Measurements from ENCODE around the gene OR13C2. TPM values are rescaled to one million over a fixed set of nuclear protein-coding genes. Genes with fewer than 3 reads are reported as not detected.

OR13C2 gene
- total RNA-seq, 1 experiment from 2014 or later = not detected

- H3K27me3 Mint-ChIP-seq (ENCODE audit: insufficient read depth, unreplicated experiment) = no peaks in the 10 kb centered on the region
- Histone ChIP-seq H3K36me3 (ENCODE audit: control insufficient read depth, insufficient read depth, low read length) (no peaks in the 10 kb centered on the region), H3K4me1 (no peaks in the 10 kb centered on the region), H3K4me3 (ENCODE audit: low read depth, low read length) (no peak overlapping the region), H3K9me3 (no peaks in the 10 kb centered on the region; the same call in 1 of the 2 replicates), H3K27me3 (replicated peaks; ENCODE audit: control insufficient read depth, insufficient read depth, low read length) (no peaks in the 10 kb centered on the region)
- POLR2A ChIA-PET = no interaction called here
- TF ChIP-seq CTCF (IDR thresholded peaks at IDR 0.05; ENCODE audit: insufficient read depth in 1 of 2, low read depth in 1 of 2, low read length in 1 of 2, severe bottlenecking in 1 of 2, unreplicated experiment in 1 of 2) = no peak
- H3K27ac Mint-ChIP-seq (ENCODE audit: unreplicated experiment) = no peak overlapping the region
- no peak overlapping the region for H3K4me3 Mint-ChIP-seq (ENCODE audit: unreplicated experiment)
- peaks cover 16% of the 10 kb centered on the region for H3K9me3 Mint-ChIP-seq (ENCODE audit: unreplicated experiment)
- no peaks in the 10 kb centered on the region for H3K36me3 Mint-ChIP-seq (ENCODE audit: insufficient read depth, unreplicated experiment)
- intact Hi-C loops (cut with micrococcal nuclease; ENCODE audit: unreplicated experiment) = no loop called here
- BruUV-seq (replicated peaks) = no TSS peak
- no peak for DNase-seq
- CTCF ChIA-PET = no interaction called here
- no peaks in the 10 kb centered on the region for H3K4me1 Mint-ChIP-seq (ENCODE audit: low read depth, unreplicated experiment)
Measured at GRCh38 chr9:104555521-104555920, 49.9 kb downstream of the OR13C2 start.

Other genes starting within 250 kb of the OR13C2 start
- gene OR13F1, start 101.4 kb downstream of the OR13C2 start, total RNA-seq (2022) = not detected in 2 replicates
- gene OR13C4, start 78.4 kb downstream of the OR13C2 start, total RNA-seq (2022) = not detected in 2 replicates
- not detected in 2 replicates for gene OR13C3, start 68.8 kb downstream of the OR13C2 start, total RNA-seq (2022)
- not detected in 2 replicates for gene OR13C8, start 36.5 kb downstream of the OR13C2 start, total RNA-seq (2022)
- gene OR13C5, start 6.2 kb downstream of the OR13C2 start, total RNA-seq (2022) = not detected in 2 replicates
- not detected in 2 replicates for gene OR13C9, start 12.6 kb upstream of the OR13C2 start, total RNA-seq (2022)
- not detected in 2 replicates for gene OR13D1, start 88.9 kb upstream of the OR13C2 start, total RNA-seq (2022)
- gene NIPSNAP3A, start 142.1 kb upstream of the OR13C2 start, total RNA-seq (2022) = 15.8 and 19.0 TPM in 2 replicates
- gene NIPSNAP3B, start 158.5 kb upstream of the OR13C2 start, total RNA-seq (2022) = 1.7 and 2.0 TPM in 2 replicates